Neural progenitor cell (in vitro differentiated cells): ENCODE data around the gene ADARB2.
"Not testable (repeated sequence)": the region's sequence is repeated elsewhere in the genome, so short reads cannot be mapped to it uniquely, and the experiment has no call there.

Experiments
- EZH2 ChIP-seq: fragments of 200-600 bp; sonication (generic); IDR thresholded peaks from 2 replicates; pipeline ENCODE4 v1.6.1; 2017; ENCODE audit warnings: antibody characterized with exemption, mild to moderate bottlenecking, moderate library complexity
- EZH2phosphoT487 ChIP-seq: fragments of 200-600 bp; sonication (generic); IDR thresholded peaks from 2 replicates; pipeline ENCODE4 v1.6.1; 2017; ENCODE audit warnings: antibody characterized with exemption
- TF ChIP-seq, protein P1 (sequence below): fragments of 200-600 bp; sonication (generic); IDR thresholded peaks from 2 replicates; pipeline ENCODE4 v1.5.1; 2017; ENCODE audit warnings: antibody characterized with exemption, mild to moderate bottlenecking

DNA sequence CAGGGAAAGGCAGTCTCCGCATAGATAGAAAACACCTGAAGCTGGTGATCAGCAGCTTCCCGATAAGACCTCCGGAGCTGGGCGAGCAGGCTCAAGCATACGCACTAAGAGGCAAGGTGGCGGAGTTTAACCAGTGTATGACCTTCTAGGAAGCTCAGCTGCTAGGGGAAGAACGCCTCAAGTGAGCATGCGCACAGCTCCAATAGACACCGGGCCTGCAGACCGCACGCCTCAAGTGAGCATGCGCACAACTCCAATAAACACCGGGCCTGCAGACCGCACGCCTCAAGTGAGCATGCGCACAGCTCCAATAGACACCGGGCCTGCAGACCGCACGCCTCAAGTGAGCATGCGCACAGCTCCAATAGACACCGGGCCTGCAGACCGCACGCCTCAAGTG, 35.9 kb upstream of the ADARB2 start:
- TF ChIP-seq, protein P1, sequence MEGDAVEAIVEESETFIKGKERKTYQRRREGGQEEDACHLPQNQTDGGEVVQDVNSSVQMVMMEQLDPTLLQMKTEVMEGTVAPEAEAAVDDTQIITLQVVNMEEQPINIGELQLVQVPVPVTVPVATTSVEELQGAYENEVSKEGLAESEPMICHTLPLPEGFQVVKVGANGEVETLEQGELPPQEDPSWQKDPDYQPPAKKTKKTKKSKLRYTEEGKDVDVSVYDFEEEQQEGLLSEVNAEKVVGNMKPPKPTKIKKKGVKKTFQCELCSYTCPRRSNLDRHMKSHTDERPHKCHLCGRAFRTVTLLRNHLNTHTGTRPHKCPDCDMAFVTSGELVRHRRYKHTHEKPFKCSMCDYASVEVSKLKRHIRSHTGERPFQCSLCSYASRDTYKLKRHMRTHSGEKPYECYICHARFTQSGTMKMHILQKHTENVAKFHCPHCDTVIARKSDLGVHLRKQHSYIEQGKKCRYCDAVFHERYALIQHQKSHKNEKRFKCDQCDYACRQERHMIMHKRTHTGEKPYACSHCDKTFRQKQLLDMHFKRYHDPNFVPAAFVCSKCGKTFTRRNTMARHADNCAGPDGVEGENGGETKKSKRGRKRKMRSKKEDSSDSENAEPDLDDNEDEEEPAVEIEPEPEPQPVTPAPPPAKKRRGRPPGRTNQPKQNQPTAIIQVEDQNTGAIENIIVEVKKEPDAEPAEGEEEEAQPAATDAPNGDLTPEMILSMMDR = not testable (repeated sequence)
- TF ChIP-seq EZH2, EZH2phosphoT487: not testable (repeated sequence)
